Activated naive CD8-positive, alpha-beta T cell treated with anti-CD3 and anti-CD28 coated beads, Interleukin-2, amount 50 U/mL, for 24 hours (primary cell): Measurements from ENCODE around the gene ABHD12B.
"Not testable (repeated sequence)": the region's sequence is repeated elsewhere in the genome, so short reads cannot be mapped to it uniquely, and the experiment has no call there.

Experiments used
- ATAC-seq: fragments of 150-1000 bp; cut with Tn5 transposase; one replicate; pipeline ENCODE4 v1.10.0; 2021
- DNase-seq: peaks from one replicate; pipeline ENCODE4 v3.0.0; 2021
- H3K27ac Mint-ChIP-seq: one replicate; pipeline ENCODE4 v1.8.0; 2021; ENCODE audit warnings: mild to moderate bottlenecking, mixed read lengths
- H3K27me3 Mint-ChIP-seq: one replicate; pipeline ENCODE4 v1.8.0; 2021; ENCODE audit warnings: mixed read lengths
- H3K36me3 Mint-ChIP-seq: one replicate; pipeline ENCODE4 v1.8.0; 2021; ENCODE audit warnings: low read depth, mixed read lengths
- H3K4me1 Mint-ChIP-seq: one replicate; pipeline ENCODE4 v1.8.0; 2021; ENCODE audit warnings: mixed read lengths
- H3K4me3 Mint-ChIP-seq: one replicate; pipeline ENCODE4 v1.8.0; 2021; ENCODE audit warnings: mild to moderate bottlenecking, moderate library complexity, mixed read lengths
- H3K9me3 Mint-ChIP-seq: one replicate; pipeline ENCODE4 v1.8.0; 2021; ENCODE audit warnings: mixed read lengths

Gene ABHD12B

DNA sequence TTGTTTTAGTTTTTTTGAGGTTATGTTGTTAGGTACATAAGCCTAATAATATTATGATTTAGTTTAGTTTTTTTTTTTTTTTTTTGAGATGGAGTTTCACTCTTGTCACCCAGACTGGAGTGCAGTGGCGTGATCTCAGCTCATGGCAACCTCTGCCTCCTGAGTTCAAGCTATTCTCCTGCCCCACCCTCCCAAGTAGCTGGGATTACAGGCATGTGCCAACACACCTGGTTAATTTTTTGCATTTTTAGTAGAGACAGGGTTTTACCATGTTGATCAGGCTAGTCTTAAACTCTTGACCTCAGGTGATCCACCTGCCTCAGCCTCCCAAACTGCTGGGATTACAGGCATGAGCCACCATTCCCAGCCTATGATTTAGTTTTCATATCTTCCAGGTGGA, 25.2 kb downstream of the ABHD12B start:
- not testable (repeated sequence) for H3K4me3 Mint-ChIP-seq, H3K27ac Mint-ChIP-seq, H3K9me3 Mint-ChIP-seq, DNase-seq, H3K4me1 Mint-ChIP-seq, ATAC-seq, H3K36me3 Mint-ChIP-seq
- peaks cover 10% of the 10 kb centered on the region for H3K27me3 Mint-ChIP-seq

GRCh38 chr14:50897658-50898175, 25.9 kb downstream of the ABHD12B start:
- H3K27ac Mint-ChIP-seq = no peak overlapping the region
- peaks cover 10% of the 10 kb centered on the region for H3K27me3 Mint-ChIP-seq
- H3K4me1 Mint-ChIP-seq = no peaks in the 10 kb centered on the region
- H3K4me3 Mint-ChIP-seq = no peak overlapping the region
- H3K36me3 Mint-ChIP-seq = no peaks in the 10 kb centered on the region
- DNase-seq (no peak), ATAC-seq (no peak)
- H3K9me3 Mint-ChIP-seq = no peaks in the 10 kb centered on the region

DNA sequence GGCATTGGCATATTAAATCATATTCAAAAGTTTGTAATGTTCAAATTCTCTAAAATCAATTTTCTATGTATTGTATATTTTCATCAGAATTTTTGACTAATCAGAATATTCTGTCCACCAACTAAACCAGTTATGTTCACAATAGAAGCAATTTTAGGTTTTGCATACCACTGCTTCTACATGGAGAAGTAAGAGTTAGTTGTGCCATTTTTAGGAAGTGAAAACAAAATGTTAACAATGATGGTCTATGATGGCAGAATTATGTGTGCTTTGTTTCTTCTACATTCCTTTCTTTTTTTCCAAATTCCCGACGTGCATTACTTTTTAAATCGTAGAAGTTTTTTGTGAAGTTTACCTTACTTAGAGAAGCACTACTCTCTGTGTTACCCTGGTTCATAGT, 29.5 kb downstream of the ABHD12B start:
- no peak overlapping the region for H3K27ac Mint-ChIP-seq

GRCh38 chr14:50904719-50905118, 32.9 kb downstream of the ABHD12B start:
- no peak overlapping the region for H3K4me3 Mint-ChIP-seq
- H3K9me3 Mint-ChIP-seq = peaks cover 4% of the 10 kb centered on the region
- ATAC-seq (no peak), DNase-seq (no peak)
- no peaks in the 10 kb centered on the region for H3K4me1 Mint-ChIP-seq
- no peaks in the 10 kb centered on the region for H3K36me3 Mint-ChIP-seq
- peaks cover 2% of the 10 kb centered on the region for H3K27me3 Mint-ChIP-seq
- H3K27ac Mint-ChIP-seq = no peak overlapping the region

More for the DNA sequence above, 29.5 kb downstream of the ABHD12B start:
- DNase-seq = no peak
- Mint-ChIP-seq H3K4me1 (no peaks in the 10 kb centered on the region), H3K27me3 (peaks cover 8% of the 10 kb centered on the region), H3K36me3 (no peaks in the 10 kb centered on the region), H3K9me3 (peaks cover 4% of the 10 kb centered on the region), H3K4me3 (no peak overlapping the region)
- ATAC-seq = no peak

DNA sequence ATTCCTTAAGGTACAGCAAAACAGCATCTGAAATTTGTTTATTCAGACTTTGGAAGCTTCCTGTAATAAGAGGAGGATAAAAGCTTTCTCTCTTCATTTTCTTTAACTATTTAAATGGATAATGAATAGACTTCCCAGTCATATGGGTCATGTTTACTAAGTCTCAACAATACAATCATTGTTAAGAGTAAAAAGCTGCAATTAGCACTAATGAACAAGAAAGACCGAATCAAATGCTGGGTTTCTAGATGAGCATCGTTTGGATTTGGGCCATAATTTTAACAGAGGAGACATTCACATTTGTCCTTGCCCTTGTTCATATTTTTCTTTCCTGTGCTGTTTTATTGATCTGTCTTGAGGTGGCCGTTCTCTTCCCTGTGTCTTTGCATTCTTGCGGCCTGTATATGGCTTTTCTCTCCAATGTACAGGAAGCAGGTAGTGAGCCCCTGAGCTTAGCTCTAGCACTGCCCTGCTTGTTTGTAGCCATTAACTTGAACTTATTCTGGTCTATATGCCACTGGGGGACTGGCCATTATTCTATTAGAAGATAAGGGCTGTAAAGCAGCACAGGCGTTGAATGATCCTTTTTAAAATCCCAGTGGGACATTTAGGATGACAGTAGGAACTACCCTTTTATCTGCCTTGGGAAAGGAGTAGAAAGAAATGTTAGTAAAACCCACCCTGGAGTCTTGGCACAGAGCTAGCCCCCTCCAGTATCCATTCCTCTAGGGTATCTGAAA, 34.6 kb downstream of the ABHD12B start:
- ATAC-seq (no peak), DNase-seq (no peak)
- no peaks in the 10 kb centered on the region for H3K36me3 Mint-ChIP-seq
- H3K4me1 Mint-ChIP-seq = no peaks in the 10 kb centered on the region
- no peak overlapping the region for H3K27ac Mint-ChIP-seq
- peaks cover 2% of the 10 kb centered on the region for H3K27me3 Mint-ChIP-seq
- H3K4me3 Mint-ChIP-seq = no peak overlapping the region
- peaks cover 4% of the 10 kb centered on the region for H3K9me3 Mint-ChIP-seq

- H3K36me3 Mint-ChIP-seq = no peaks in the 10 kb centered on the region
- no peaks in the 10 kb centered on the region for H3K27me3 Mint-ChIP-seq
- DNase-seq = no peak
- no peak overlapping the region for H3K27ac Mint-ChIP-seq
- no peak overlapping the region for H3K4me3 Mint-ChIP-seq
- no peaks in the 10 kb centered on the region for H3K4me1 Mint-ChIP-seq
- H3K9me3 Mint-ChIP-seq = no peaks in the 10 kb centered on the region
- no peak for ATAC-seq
Observed at GRCh38 chr14:50910495-50911420, 38.9 kb downstream of the ABHD12B start.

- Mint-ChIP-seq H3K36me3 (no peaks in the 10 kb centered on the region), H3K27me3 (peaks cover 5% of the 10 kb centered on the region), H3K9me3 (no peaks in the 10 kb centered on the region), H3K27ac (no peak overlapping the region), H3K4me3 (no peak overlapping the region), H3K4me1 (no peaks in the 10 kb centered on the region)
- DNase-seq (no peak), ATAC-seq (no peak)
Observed at GRCh38 chr14:50917449-50917848, 45.6 kb downstream of the ABHD12B start.

DNA sequence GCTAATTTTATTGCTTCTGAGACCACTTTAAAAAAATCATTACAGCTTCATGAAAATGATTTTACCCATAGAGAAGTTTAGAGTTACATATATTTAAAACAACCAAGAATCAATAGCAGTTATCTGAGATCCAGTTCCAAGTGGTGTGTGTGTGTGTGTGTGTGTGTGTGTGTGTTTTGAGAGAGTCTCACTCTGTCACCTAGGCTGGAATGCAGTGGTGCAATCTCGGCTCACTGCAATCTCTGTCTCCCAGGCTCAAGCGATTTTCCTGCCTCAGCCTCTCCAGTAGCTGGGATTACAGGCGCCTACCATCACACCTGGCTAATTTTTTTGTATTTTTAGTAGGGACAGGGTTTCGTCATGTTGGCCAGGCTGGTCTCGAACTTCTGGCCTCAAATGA, 47.7 kb downstream of the ABHD12B start:
- H3K27ac Mint-ChIP-seq, H3K4me3 Mint-ChIP-seq, H3K27me3 Mint-ChIP-seq, DNase-seq, ATAC-seq, H3K36me3 Mint-ChIP-seq, H3K9me3 Mint-ChIP-seq, H3K4me1 Mint-ChIP-seq: not testable (repeated sequence)

DNA sequence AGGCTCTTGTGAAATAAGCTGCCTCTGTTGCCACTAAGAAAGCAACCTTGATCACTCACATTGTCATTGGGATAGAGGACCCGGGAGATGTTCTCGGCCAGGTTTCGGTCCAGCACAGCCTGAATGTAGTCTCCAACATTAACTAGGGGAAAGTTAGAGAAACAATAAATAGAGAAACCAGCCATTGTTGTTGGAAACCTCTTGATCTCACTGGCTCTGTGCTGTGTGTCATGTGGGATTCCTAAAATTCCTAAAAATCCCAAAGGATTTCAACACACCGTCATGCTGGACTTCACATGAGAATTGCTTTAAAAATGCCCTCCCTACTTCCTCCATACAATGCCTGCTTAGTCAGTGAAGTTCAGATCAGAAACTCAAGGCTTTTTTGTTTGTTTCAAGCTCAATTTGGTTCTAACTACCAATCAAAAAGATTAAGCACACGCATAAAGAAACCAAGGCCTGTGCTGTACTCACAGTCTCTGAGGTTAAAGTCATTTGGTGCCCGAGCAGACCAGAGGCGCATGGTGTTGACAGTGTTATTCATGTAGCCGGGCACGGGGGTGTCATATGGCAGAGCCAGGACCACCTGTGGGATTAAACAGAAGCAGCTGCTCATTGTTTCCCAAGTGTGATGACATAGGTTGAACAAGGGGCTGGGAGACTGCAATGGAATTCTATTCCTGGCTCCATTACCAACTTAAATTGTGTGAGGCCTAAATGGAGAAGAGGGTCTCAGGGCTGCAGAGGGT, 48.8 kb downstream of the ABHD12B start:
- ATAC-seq (no peak), DNase-seq (no peak)
- Mint-ChIP-seq H3K4me1 (no peaks in the 10 kb centered on the region), H3K9me3 (no peaks in the 10 kb centered on the region), H3K27me3 (peaks cover 5% of the 10 kb centered on the region), H3K36me3 (no peaks in the 10 kb centered on the region), H3K4me3 (no peak overlapping the region), H3K27ac (no peak overlapping the region)

DNA sequence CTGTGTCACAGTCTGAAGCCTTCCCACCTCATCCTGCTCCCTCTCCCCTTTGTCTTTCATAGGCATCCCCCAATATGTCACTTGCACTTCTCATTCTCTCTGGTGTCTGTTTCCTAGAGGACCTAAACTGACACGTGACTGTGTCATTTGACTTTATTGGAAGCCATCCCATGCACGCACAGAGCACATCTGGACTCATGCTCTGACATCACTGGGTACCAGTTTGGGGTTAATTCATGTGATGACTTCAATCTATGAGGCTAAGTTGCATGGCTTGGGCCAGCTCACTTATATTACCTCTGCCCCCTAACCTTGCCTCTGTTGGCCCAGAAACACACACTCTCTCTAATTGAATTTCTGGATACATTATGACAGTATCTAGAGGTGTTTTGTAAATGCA, 51.0 kb downstream of the ABHD12B start:
- Mint-ChIP-seq H3K9me3 (no peaks in the 10 kb centered on the region), H3K27me3 (peaks cover 4% of the 10 kb centered on the region), H3K36me3 (no peaks in the 10 kb centered on the region), H3K4me3 (no peak overlapping the region), H3K4me1 (no peaks in the 10 kb centered on the region), H3K27ac (no peak overlapping the region)
- ATAC-seq (no peak), DNase-seq (no peak)

GRCh38 chr14:50924236-50924635, 52.4 kb downstream of the ABHD12B start:
- DNase-seq (no peak), ATAC-seq (no peak)
- Mint-ChIP-seq H3K27ac (no peak overlapping the region), H3K4me3 (no peak overlapping the region), H3K9me3 (no peaks in the 10 kb centered on the region), H3K4me1 (no peaks in the 10 kb centered on the region), H3K36me3 (no peaks in the 10 kb centered on the region), H3K27me3 (peaks cover 1% of the 10 kb centered on the region)

- Mint-ChIP-seq H3K9me3 (no peaks in the 10 kb centered on the region), H3K4me3 (no peak overlapping the region), H3K4me1 (no peaks in the 10 kb centered on the region), H3K27me3 (peaks cover 4% of the 10 kb centered on the region), H3K36me3 (no peaks in the 10 kb centered on the region), H3K27ac (no peak overlapping the region)
- DNase-seq (no peak), ATAC-seq (no peak)
Observed at GRCh38 chr14:50924843-50925242, 53.0 kb downstream of the ABHD12B start.

DNA sequence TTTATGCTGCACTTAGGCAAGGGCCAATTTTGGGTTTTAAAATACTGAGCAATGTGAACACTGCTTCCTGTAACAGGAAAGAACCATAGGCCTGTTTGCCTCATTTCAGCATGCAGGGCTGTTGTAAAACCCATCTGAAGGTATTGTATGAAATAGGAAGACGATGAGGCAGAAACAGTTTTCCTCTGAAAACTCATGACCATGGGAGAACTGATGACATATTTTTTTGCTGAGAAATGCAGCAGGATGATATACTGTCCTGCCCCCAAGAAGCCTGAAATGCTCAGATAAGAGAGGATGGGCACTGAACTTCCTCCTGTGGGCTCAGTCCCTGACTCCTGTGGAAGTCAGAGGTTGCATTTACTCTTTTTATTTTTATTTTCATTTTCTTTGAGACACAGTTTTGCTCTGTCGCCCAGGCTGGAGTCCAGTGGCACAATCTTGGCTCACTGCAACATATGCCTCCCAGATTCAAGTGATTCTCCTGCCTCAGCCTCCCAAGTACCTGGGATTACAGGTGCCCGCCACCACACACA, 55.1 kb downstream of the ABHD12B start:
- Mint-ChIP-seq H3K4me1 (no peaks in the 10 kb centered on the region), H3K27ac (no peak overlapping the region), H3K9me3 (no peaks in the 10 kb centered on the region), H3K4me3 (no peak overlapping the region), H3K36me3 (no peaks in the 10 kb centered on the region), H3K27me3 (peaks cover 4% of the 10 kb centered on the region)
- DNase-seq = no peak
- ATAC-seq = no peak

DNA sequence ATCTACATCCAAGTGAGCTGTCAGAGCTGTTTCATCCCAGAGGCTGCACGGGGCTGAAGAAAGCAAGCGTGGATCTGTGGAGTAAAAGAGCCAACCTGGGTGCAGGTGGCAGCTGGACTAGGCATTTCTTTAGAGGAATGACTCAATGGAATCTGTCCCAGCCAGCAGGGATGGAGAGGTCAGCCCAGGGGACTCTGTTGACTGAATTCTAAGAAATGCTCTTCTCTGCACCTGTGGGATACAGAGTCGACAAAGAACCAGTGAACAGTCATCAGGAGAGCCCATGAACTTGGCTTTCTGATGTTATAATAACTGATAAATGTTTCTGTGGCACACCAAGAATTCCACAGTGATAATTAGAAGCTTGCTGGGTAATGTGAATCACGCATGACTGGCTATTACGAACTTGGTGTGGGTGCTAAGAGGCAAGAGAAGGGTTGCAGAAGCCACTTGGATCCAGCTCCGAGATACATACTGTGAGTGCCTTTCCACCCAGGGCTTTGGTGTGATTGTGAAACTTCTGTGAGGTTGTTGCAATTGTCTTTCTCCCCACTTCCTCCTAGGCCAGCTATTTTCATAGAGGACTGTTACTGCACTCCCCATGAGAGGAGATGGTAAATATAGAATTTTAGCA, 56.3 kb downstream of the ABHD12B start:
- no peaks in the 10 kb centered on the region for H3K4me1 Mint-ChIP-seq
- H3K27ac Mint-ChIP-seq = no peak overlapping the region
- H3K36me3 Mint-ChIP-seq = no peaks in the 10 kb centered on the region
- peaks cover 4% of the 10 kb centered on the region for H3K27me3 Mint-ChIP-seq
- no peak overlapping the region for H3K4me3 Mint-ChIP-seq
- ATAC-seq (no peak), DNase-seq (no peak)
- no peaks in the 10 kb centered on the region for H3K9me3 Mint-ChIP-seq
